Epithelial cell of proximal tubule (primary cell): Measurements from ENCODE around the gene ITGB7. TPM values are rescaled to one million over a fixed set of nuclear protein-coding genes. Genes with fewer than 3 reads are reported as not detected.

Experiments used
- DNase-seq: peaks from one replicate; pipeline ENCODE4 v3.0.0-alpha.2; 2011; ENCODE audit warnings: low read depth
- H3K4me3 ChIP-seq: 2 replicates; pipeline ENCODE4 v1.5.1; 2011; ENCODE audit warnings: low read depth, mild to moderate bottlenecking, low read length
- CTCF ChIP-seq: conservative IDR thresholded peaks from 2 replicates; pipeline ENCODE4 v1.5.1; 2012; ENCODE audit warnings: low read depth, mild to moderate bottlenecking, low read length
- total RNA-seq: library from RNA; depleted of rRNA; stranded (reverse); fragments of >200 nt; gene quantifications from 2 replicates; pipeline ENCODE4 v1.2.3, GENCODE V29; 2015

ITGB7 gene
- total RNA-seq, 1 donor from 2014 or later, result 0.46 TPM

- no peak for DNase-seq
- no peak overlapping the region for H3K4me3 ChIP-seq
- no peak for TF ChIP-seq CTCF
Measured at GRCh38 chr12:53245286-53245685, 38.2 kb upstream of the ITGB7 start.

GRCh38 chr12:53244337-53244736 lies 37.3 kb upstream of the ITGB7 start:
- no peak for TF ChIP-seq CTCF
- H3K4me3 ChIP-seq, result no peak overlapping the region
- no peak for DNase-seq

- TF ChIP-seq CTCF, result no peak
- no peak for DNase-seq
Measured at GRCh38 chr12:53241623-53242412, 34.8 kb upstream of the ITGB7 start.

GRCh38 chr12:53239643-53240258 lies 32.7 kb upstream of the ITGB7 start:
- TF ChIP-seq CTCF, result no peak
- DNase-seq, result no peak
- H3K4me3 ChIP-seq, result no peak overlapping the region

More at GRCh38 chr12:53241623-53242412, 34.8 kb upstream of the ITGB7 start:
- no peak overlapping the region for H3K4me3 ChIP-seq

GRCh38 chr12:53236443-53237111 lies 29.5 kb upstream of the ITGB7 start:
- no peak for TF ChIP-seq CTCF
- DNase-seq, result no peak
- H3K4me3 ChIP-seq, result no peak overlapping the region

GRCh38 chr12:53235742-53236442 lies 28.8 kb upstream of the ITGB7 start:
- no peak for DNase-seq
- no peak overlapping the region for H3K4me3 ChIP-seq

More at GRCh38 chr12:53235742-53236442, 28.8 kb upstream of the ITGB7 start:
- TF ChIP-seq CTCF, result no peak
